ENCODE data around the gene KIF25.
A peak's percentile ranks its signal among the peaks of the same experiment; 100 is the strongest.
"Not testable (repeated sequence)": the region's sequence is repeated elsewhere in the genome, so short reads cannot be mapped to it uniquely, and the experiment has no call there.

KIF25 gene

DNA sequence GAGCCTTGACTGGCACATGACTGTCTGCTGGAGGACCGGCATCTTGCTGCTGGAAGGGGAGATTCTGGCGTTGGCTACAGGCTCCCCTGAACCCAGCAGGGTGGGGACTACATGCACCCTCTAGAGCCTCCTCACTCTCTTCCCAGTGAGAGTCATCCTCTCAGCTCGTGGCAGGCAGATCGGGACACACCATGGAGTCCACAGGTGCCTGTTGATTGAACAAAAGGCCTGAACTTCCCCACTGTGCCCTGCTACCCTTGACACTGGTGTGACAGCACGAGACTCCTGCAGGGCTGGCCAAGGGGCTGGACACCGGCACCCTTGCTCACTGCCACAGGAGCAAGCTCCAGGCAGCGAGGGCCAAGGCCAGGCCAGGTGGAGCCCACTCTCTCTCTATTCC is 73.3 kb downstream of the KIF25 start:
- no peak for TF ChIP-seq CTCF (IDR thresholded peaks at IDR 0.05; ENCODE audit: insufficient read depth, missing control alignments)
- FAIRE-seq (no peak), DNase-seq (ENCODE audit: insufficient read length, low spot score) (no peak)

- FAIRE-seq (no peak), DNase-seq (ENCODE audit: insufficient read length, low spot score) (no peak)
- peak; percentile 23 for TF ChIP-seq CTCF (IDR thresholded peaks at IDR 0.05; ENCODE audit: insufficient read depth, missing control alignments)
These were observed 74.1 kb downstream of the KIF25 start for GRCh38 chr6:168071620-168072019.

DNA sequence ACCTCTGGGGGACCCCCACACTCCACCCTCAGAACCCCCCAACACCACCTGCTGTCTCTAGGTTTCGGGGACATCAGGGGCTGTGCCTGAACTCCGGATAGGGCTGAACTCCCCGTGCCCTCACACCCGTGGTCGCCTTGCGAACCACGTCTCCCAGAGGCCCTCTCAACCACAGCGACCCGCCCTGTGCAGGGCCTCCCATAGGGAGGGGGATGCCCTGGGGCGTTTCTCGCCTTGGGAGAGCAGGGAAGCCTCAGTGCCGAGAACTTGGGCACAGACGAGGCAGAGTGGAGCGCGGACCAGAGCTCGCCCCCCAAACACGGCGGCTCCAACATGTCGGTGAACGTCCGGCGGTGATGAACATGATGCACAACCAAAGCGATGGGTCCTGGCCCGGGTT is 74.8 kb downstream of the KIF25 start:
- TF ChIP-seq CTCF (IDR thresholded peaks at IDR 0.05; ENCODE audit: insufficient read depth, missing control alignments): no peak
- DNase-seq (ENCODE audit: insufficient read length, low spot score) (no peak), FAIRE-seq (no peak)

DNA sequence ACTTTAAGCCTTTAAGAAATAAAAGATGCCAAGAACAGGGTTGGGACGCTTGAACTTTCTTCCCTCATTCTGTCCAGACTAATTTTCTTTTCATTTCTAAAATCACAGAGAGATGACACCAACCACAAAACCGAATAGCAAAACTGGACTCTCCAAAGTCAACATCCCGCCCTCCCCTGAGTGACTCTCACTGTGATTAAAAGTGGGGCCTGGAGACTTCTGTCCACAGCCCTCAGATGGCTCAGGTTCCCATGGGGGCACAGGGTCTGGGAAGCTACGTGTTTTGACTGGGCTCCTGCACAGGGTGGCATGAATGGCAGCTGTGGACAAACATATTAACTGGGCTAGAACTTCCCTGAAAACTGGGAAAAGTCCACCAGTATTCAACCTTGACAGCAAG is 75.3 kb downstream of the KIF25 start:
- FAIRE-seq: no peak
- TF ChIP-seq CTCF (IDR thresholded peaks at IDR 0.05; ENCODE audit: insufficient read depth, missing control alignments): no peak
- no peak for DNase-seq (ENCODE audit: insufficient read length, low spot score)

DNA sequence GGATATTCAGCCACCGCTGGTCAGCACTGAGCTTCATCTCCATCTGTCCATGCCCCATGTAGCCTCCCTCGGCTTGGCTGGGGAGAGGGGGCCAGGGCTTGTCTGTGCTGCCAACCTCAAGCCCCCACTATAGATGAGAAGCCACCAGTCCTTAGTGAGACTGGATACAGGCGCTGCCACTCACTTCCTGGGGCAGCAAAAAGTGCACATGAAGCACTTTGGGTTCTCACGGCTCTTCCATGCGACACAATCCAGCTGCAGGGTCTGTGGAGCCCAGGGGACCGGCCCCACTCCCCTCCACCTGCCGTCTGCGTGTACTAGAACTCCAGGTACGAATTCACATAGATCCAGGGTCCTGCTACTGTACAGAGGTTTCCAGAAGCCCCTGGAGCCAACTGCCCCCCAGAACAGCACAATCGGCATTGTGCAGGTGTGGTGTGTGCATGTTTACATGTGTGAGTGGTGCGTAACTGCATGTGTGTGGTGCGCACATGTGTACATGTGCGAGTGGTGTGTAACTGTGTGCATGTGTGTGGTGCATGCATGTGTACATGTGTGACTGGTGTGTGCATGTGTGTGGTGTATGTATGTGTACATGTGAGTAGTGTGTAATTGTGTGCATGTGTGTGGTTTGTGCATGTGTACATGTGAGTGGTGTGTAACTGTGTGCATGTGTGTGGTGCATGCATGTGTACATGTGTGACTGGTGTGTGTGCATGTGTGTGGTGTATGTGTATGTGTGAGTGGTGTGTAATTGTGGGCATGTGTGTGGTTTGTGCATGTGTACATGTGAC is 76.7 kb downstream of the KIF25 start:
- no peak for TF ChIP-seq CTCF (IDR thresholded peaks at IDR 0.05; ENCODE audit: insufficient read depth, missing control alignments)
- FAIRE-seq: no peak

GRCh38 chr6:168075216-168075615 is 77.7 kb downstream of the KIF25 start:
- TF ChIP-seq CTCF (IDR thresholded peaks at IDR 0.05; ENCODE audit: insufficient read depth, missing control alignments): no peak
- FAIRE-seq: no peak

More for the DNA sequence above, 76.7 kb downstream of the KIF25 start:
- DNase-seq (ENCODE audit: insufficient read length, low spot score): no peak

DNA sequence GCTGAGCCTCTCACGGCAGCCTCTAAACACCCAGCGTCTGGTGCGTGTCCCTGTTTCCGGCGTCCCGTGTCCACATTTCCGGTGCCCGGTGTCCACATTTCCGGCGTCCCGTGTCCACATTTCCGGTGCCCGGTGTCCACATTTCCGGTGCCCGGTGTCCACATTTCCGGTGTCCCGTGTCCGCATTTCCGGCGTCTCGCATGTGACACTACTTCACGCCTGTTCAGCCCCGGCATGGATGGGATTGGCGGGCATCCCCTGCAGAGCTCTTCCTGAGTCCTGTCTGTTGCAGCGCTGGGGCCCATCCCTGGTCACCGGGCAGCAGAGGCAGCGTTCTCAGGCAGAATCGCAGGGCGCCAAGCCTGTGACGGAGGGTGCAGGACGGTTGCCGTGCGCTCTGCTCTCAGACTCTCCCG is 78.3 kb downstream of the KIF25 start:
- FAIRE-seq (no peak), DNase-seq (ENCODE audit: insufficient read length, low spot score) (no peak)
- no peak for TF ChIP-seq CTCF (IDR thresholded peaks at IDR 0.05; ENCODE audit: insufficient read depth, missing control alignments)

More at GRCh38 chr6:168075216-168075615, 77.7 kb downstream of the KIF25 start:
- no peak for DNase-seq (ENCODE audit: insufficient read length, low spot score)

GRCh38 chr6:168077401-168077800 is 79.9 kb downstream of the KIF25 start:
- DNase-seq (ENCODE audit: insufficient read length, low spot score); FAIRE-seq: not testable (repeated sequence)
